ENCODE measurements around the gene RNF207.

The RNF207 gene

GRCh38 chr1:6178751-6179563 is 27.0 kb upstream of the RNF207 start:
- TF ChIP-seq JUND (IDR thresholded peaks at IDR 0.05; ENCODE audit: low read depth) = no peak
- no peak for DNase-seq (ENCODE audit: low read depth in 1 of 2, low spot score in 1 of 2)
- in situ Hi-C loops (cut with HindIII; ENCODE audit: low pct_unique_long_range_greater_than_20kb, low sequenced_read_pairs) = no loop called here

DNA sequence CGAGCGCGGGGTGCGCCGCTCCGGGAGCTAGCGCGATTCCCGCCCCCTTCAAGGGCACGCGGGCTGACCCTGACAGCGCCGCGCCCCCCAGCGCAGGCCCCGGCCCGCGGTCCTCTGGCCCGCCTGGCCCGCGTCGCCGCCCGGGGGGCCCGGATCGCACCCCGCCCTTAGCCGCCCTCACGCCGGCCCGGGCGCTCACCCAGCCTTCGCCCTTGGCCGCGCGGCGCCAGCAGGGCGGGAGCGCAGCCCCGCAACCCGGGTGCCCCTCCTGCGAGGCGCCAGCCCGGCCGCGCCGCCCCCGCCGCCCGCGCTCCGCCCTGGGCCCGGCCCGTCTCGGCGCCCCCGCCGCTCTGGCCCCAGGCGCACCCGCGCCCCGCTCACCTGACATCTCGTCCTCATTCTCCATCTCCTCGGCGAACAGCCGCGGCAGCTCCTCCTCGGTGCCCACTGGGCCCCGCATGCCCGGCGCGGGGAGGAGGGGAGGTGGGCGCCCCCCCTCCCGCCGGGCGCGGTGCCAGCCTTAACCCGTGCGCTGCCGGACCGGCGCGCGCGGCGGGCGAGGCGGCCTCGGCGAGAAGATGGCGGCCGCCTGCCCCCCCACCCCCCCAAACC is 26.2 kb upstream of the RNF207 start:
- in situ Hi-C loops (cut with HindIII; ENCODE audit: low pct_unique_long_range_greater_than_20kb, low sequenced_read_pairs) = no loop called here
- no peak for TF ChIP-seq JUND (IDR thresholded peaks at IDR 0.05; ENCODE audit: low read depth)
- DNase-seq (ENCODE audit: low read depth in 1 of 2, low spot score in 1 of 2) = no peak

GRCh38 chr1:6180268-6180706 is 25.6 kb upstream of the RNF207 start, which contains the start of gene CHD5:
CHD5 (minus strand) TSS chr1:6180321; CDS start chr1:6180023, 298 bp downstream.
- peak in 1 of 2 experiments; percentile 73 for DNase-seq (ENCODE audit: low read depth in 1 of 2, low spot score in 1 of 2)
- no peak for TF ChIP-seq JUND (IDR thresholded peaks at IDR 0.05; ENCODE audit: low read depth)
- in situ Hi-C loops (cut with HindIII; ENCODE audit: low pct_unique_long_range_greater_than_20kb, low sequenced_read_pairs) = no loop called here

GRCh38 chr1:6180707-6181311 is 25.1 kb upstream of the RNF207 start:
- no peak for DNase-seq (ENCODE audit: low read depth in 1 of 2, low spot score in 1 of 2)
- in situ Hi-C loops (cut with HindIII; ENCODE audit: low pct_unique_long_range_greater_than_20kb, low sequenced_read_pairs) = no loop called here
- TF ChIP-seq JUND (IDR thresholded peaks at IDR 0.05; ENCODE audit: low read depth) = no peak

- in situ Hi-C loops (cut with HindIII; ENCODE audit: low pct_unique_long_range_greater_than_20kb, low sequenced_read_pairs) = no loop called here
- DNase-seq (ENCODE audit: low read depth in 1 of 2, low spot score in 1 of 2) = no peak
- TF ChIP-seq JUND (IDR thresholded peaks at IDR 0.05; ENCODE audit: low read depth) = no peak
Observed at GRCh38 chr1:6181347-6181770, 24.6 kb upstream of the RNF207 start.

DNA sequence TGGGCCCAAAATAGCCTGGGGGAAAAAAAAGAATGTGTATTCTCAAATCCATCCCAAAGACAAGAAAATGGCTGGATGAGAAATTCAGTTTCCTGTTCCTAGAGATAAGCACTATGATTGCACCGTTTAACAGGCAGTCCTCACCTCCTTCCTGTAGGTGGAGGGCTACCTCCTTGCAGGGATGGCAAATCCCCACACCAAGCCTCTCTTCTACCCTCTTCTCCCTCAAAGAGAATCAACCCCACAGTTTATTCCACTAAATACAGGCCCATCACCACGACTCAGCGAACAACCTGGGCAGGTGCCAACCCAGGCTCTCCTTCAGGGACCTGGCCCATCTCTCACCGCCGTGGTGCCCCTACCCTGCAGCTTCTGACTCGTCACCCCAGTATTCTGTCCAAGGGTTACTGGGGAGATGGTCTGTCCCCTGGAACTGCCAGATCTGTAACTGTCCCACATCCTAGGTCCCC is 22.4 kb upstream of the RNF207 start:
- no peak for DNase-seq (ENCODE audit: low read depth in 1 of 2, low spot score in 1 of 2)
- in situ Hi-C loops (cut with HindIII; ENCODE audit: low pct_unique_long_range_greater_than_20kb, low sequenced_read_pairs) = no loop called here
- no peak for TF ChIP-seq JUND (IDR thresholded peaks at IDR 0.05; ENCODE audit: low read depth)

GRCh38 chr1:6184083-6184783 is 21.7 kb upstream of the RNF207 start:
- no peak for TF ChIP-seq JUND (IDR thresholded peaks at IDR 0.05; ENCODE audit: low read depth)
- no peak for DNase-seq (ENCODE audit: low read depth in 1 of 2, low spot score in 1 of 2)
- in situ Hi-C loops (cut with HindIII; ENCODE audit: low pct_unique_long_range_greater_than_20kb, low sequenced_read_pairs) = no loop called here

DNA sequence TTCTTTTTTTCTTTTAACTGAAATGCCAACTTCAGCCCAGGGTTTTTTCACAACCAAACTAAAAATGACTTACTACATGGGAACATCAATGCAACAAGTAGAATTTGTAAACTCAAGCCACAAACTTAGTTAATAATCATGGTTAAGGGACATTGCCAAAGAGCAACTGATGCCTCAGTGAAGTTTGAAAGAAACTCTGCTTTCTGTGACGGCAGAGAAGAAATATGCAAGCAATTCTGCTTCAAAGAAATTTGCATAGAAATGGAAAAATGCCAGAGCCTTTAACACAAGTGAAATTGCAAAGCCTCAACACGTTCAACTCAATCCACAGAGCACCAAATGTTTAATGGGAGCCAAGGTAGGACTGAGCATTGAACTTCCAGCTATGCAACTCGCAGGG is 20.8 kb upstream of the RNF207 start:
- DNase-seq (ENCODE audit: low read depth in 1 of 2, low spot score in 1 of 2) = no peak
- no peak for TF ChIP-seq JUND (IDR thresholded peaks at IDR 0.05; ENCODE audit: low read depth)
- in situ Hi-C loops (cut with HindIII; ENCODE audit: low pct_unique_long_range_greater_than_20kb, low sequenced_read_pairs) = no loop called here

DNA sequence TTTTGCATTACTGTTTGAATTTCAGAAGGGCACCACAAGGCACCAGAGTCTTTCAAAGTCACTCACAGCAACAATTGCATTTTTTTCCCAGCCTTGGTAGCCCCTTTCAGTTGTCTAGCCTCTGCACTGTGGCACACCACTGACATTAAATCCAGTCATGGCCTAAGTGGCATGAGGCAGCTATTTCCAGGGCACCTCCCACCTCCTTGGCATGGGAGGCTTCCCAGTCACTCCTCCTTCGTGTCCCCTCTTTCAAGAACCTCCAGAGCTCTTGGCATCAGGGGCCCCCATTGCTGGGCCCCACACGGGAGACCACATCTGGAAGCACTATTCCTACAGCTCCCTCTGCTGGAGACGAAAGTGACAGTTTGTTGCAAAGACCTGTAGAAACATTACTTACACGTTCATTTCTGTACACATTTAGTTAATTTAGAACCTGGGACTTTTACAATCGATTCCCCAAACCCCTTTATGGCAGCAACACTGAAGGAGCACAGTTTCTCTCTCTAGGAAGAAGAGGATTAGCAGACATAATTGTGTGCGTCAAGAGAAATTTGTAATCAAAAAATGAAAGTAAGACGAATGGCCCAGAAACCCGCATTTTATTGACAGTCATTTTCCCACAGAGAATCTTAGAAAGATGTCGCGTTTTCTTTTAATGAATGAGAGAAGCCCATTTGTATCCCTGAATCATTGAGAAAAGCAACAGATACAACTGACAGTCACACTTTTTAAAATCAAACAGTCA is 20.1 kb upstream of the RNF207 start:
- in situ Hi-C loops (cut with HindIII; ENCODE audit: low pct_unique_long_range_greater_than_20kb, low sequenced_read_pairs) = no loop called here
- TF ChIP-seq JUND (IDR thresholded peaks at IDR 0.05; ENCODE audit: low read depth) = no peak
- DNase-seq (ENCODE audit: low read depth in 1 of 2, low spot score in 1 of 2) = peak in 1 of 2 experiments; percentile 46

GRCh38 chr1:6188466-6188865 is 17.5 kb upstream of the RNF207 start:
- no peak for DNase-seq (ENCODE audit: low read depth in 1 of 2, low spot score in 1 of 2)
- in situ Hi-C loops (cut with HindIII; ENCODE audit: low pct_unique_long_range_greater_than_20kb, low sequenced_read_pairs) = no loop called here

GRCh38 chr1:6191968-6192367 is 14.0 kb upstream of the RNF207 start:
- DNase-seq (ENCODE audit: low read depth in 1 of 2, low spot score in 1 of 2) = no peak
- in situ Hi-C loops (cut with HindIII; ENCODE audit: low pct_unique_long_range_greater_than_20kb, low sequenced_read_pairs) = no loop called here
- TF ChIP-seq JUND (IDR thresholded peaks at IDR 0.05; ENCODE audit: low read depth) = no peak

More at GRCh38 chr1:6188466-6188865, 17.5 kb upstream of the RNF207 start:
- no peak for TF ChIP-seq JUND (IDR thresholded peaks at IDR 0.05; ENCODE audit: low read depth)
